GDM1 (cell line): ENCODE measurements around the gene DAZAP1.

Experiments used
- DNase-seq: peaks from one replicate; lab custom pipeline; 2025; lab: John Stamatoyannopoulos, UW

The DAZAP1 gene

DNA sequence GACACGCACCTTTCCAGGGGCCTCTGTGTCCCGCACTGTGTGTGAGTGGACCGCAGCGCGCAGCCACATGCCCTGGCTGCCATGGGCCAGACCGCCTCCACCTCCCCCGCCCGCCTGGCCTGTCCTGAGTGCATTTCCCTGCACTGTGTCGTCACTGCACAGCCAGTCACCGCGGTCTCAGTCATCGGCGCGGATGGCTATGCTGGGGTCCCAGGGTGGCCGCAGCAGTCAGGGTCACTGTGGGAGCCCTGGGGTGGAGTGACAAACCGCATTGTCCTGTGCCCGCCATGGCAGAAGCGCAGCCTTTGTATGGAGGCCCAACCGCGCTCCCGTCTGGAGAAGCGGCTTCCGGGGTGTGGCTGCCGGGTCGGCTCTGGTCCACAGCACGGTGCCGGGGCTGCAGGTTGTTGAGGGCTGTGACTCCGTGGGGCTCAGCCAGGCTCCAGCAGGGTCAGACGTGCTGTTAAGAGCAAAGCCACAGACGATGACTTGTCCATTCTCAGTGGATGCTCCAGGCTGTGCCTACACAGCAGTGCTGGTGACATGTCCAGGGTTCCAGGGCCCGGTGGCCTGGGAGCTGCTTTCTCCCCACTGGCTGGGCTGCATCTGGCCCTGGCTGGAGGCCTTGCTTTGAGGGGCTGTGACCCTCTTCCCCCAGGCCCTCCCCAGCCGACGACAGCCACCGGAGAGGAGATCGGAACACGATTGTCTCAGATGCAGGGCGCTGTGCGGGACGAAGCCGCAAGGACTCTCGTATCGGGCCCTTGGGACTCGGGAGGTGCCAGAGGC lies 30.0 kb upstream of the DAZAP1 start:
- no peak for DNase-seq

DNA sequence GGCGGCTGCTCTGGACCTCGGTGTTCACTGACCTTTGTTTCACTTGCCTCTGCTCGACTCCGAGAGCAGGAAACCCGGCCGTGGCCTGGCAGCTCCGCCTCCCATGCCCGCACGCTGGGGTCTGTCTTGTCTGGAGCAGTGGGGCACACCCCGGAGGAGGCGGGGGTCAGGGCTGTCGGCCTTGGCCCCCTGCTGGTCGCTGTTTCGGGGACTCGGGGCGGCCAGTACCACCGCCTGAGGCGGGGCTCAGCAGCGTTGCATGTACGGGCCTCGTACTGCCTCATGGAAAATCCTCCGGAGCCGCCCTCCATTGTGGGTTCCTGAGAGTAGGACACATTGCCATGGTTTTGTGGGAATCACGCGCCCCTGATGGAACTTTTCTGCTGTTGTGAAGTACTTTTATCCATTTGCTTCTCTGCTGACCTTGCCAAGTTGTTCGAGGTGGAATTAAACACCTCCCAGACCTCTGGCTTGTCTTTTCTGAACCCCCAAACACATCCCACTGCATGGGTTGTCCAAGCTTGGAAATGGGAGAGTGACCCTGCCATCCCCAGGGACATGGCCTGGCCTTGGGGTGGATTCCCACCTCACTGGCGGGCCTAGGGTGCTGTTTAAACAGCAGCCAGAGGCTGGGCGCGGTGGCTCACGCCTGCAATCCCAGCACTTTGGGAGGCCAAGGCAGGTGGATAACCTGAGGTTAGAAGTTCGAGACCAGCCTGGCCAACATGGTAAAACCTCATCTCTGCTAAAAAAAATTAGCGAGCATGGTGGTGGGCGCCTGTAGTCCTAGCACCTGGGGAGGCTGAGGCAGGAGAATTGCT lies 29.2 kb upstream of the DAZAP1 start:
- no peak for DNase-seq

DNA sequence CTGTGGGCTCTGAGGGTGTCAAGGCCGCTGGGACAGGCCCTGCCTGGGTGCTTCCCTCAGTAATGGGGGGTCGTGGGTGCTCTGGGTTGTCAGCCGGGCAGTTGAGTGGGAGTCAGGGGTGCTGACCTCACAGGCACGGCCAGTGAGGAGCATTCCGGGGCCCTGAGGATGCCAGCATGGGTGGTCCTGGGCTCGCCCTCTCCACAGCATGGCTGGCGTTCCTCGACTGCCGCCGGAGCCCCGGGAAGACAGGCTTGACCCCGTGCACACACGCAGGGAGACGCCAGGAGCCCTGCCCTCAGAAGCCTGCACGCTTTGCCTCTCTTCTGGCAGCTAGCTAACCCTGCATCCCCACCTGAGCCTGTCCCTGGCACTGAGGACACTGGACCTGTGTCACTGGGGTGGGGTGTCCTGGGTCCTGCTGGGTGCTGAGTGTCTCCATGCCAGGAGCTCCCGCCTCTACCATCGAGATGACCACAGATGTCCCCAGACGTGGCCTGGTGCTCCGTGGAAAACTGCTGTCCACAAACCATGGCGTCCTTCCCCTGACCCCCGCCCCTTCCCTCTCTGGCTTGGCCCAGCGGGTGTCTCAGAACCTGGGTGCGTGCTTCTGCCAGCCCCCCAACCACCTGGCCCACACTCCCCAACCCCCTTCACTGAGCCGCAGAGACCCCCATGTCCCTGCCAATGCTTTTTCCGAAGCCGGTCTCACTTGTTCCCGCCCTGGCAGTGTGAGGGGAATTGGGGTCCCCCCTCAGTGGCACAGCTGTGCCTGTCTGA lies 28.1 kb upstream of the DAZAP1 start:
- no peak for DNase-seq

DNA sequence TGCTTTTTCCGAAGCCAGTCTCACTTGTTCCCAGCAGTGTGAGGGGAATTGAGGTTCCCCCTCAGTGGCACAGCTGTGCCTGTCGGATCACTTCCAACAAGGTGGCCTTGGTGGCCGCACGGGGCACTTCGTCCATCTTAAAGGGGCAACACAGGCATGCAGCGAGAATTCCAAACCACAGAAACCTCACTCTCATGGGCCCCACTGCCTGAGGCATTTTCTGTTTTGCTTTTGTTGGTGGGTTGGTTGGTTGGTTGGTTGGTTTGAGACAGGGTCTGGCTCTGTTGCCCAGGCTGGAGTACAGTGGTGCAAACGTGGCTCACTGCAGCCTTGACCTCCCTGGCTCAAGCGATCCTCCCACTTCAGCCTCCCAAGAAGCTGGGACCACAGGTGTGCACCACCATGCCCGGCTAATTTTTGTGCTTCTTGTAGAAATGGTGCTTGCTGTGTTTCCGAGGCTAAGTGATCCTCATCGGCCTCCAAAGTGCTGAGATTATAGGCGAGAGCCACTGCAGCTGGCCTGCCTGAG lies 27.4 kb upstream of the DAZAP1 start:
- DNase-seq = no peak

DNA sequence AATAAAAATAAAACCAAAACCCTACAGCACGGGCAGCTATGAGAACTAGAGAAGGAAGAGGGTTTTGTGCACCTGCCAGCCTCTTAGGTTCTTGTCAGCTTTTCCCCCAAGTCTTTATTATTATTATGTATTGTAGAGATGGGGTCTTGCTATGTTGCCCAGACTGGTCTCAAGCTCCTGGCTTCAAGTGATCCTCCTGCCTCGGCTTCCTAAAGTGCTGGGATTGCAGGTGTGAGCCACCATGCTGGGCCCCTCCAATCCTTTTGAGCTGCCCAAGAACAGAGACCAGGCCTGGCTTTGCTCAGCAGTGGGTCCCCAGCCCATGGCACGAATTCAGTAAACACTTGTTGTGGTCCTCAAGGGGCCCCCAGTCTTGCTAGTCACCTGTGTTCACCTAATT lies 25.1 kb upstream of the DAZAP1 start:
- DNase-seq = no peak

DNA sequence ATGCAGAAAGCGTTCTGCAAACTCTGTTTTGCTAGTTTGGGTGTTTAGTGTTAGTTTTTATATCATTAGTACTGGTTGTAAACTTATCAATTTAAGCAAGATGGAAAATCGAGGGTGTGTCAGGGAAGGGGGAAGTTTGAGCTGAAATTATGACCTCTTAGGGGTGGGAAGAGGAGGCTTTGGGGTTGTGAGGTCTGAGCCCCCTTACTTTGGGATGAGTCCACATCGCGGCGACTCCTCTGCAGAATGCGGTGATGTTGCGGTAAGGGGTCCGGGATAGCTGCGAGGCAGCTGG lies 24.4 kb upstream of the DAZAP1 start:
- DNase-seq = no peak

DNA sequence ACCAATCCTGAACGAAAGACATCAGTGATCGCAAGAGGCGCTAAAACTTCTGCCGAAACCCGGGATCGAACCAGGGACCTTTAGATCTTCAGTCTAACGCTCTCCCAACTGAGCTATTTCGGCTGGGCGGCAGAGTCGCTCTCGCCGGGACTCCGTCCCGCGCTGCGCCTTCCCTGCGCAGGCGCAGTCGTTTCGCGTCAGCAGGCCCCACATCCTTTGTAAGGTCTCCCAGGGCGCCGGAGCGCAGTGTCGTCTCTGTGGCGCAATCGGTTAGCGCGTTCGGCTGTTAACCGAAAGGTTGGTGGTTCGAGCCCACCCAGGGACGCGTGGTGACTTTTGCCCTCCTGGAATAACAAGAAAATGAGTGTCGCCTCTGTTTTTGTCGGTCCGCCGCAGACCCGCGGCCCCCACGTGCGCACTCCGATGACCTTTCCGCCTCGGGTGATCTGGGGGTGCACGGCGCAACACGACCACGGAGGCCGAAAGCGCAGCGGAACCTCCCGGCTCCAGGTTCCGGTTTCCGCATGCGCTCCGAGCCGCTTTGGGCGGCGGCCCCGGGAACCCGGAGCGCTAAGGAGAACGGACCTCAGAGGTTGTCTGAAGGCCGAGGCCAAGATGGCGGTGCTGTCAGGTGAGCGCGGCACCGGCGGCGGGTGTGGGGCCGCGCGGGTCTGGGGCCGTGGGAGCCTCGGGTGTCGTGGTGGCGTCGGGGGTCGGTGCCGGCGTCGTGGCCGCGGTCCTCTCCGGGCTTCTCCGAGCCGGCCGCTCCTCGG lies 23.9 kb upstream of the DAZAP1 start, which contains the start of gene NDUFS7:
NDUFS7 (plus strand) TSS at position 596 of the 773 bp plus-strand sequence; CDS start at position 616, 20 bp downstream.
- peak; percentile 82 for DNase-seq

DNA sequence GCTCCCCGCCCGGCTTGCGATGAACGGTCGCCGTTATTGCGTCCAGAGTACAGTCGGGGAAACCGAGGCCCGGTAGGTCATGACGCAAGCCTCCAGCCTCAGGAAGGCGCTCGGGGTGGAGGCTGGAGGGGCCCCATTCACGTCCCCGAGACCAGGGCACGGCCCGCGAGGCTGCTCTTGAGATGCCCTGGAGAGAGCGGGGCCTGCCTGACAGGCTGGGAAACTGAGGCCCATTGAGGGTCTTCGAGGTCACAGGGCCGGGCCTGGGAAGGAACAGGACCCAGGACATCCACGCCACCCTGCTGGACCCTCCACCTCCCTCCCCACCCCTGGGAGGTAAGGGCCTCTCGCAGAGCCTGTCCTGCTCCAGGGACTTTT lies 23.3 kb upstream of the DAZAP1 start:
- no peak for DNase-seq

DNA sequence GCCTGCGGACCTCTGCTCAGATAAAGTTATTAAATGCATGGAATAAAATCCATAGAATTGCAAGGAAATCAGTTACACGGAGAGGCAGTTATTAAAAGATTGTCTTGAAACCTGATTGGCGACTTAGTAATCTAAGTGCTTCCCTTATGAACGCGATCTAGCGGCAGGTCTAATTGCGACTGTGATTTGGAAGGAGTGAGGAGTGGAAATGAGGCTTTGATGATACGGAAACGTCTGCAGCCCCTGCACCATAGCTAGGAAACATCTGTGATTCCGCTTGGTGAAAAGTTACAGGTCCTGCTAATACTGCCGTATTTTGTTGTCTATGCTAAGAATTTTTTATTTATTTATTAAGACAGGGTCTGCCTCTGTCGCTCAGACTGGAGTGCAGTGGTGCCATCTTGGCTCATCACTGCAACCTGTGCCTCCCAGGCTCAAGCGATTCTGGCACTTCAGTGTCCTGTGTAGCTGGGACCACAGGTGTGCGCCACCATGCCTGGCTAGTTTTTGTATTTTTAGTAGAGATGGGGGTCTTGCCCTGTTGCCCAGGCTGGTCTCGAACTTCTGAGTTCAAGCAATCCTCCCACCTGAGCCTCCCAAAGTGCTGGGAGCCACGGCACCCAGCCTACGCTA lies 22.8 kb upstream of the DAZAP1 start:
- DNase-seq = no peak

DNA sequence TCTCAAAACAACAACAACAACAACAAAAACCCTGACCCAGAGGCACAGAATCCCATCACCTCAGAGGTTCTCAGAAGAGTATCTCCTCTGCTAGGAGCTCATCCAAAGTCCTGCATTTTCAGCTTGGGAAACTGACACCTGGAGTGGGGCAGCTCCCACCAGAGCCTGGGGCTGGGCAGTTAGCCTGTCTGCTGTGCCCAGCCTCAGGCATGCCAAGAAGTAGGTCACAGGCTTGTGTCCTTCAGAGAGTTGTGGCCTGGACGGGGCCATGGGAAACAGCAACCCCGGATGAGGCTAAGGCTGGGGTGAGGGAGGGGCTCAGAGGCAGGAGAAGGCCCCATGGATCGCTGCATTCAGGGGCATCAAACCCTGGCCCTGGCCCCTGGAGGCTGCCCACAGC lies 21.6 kb upstream of the DAZAP1 start:
- no peak for DNase-seq

DNA sequence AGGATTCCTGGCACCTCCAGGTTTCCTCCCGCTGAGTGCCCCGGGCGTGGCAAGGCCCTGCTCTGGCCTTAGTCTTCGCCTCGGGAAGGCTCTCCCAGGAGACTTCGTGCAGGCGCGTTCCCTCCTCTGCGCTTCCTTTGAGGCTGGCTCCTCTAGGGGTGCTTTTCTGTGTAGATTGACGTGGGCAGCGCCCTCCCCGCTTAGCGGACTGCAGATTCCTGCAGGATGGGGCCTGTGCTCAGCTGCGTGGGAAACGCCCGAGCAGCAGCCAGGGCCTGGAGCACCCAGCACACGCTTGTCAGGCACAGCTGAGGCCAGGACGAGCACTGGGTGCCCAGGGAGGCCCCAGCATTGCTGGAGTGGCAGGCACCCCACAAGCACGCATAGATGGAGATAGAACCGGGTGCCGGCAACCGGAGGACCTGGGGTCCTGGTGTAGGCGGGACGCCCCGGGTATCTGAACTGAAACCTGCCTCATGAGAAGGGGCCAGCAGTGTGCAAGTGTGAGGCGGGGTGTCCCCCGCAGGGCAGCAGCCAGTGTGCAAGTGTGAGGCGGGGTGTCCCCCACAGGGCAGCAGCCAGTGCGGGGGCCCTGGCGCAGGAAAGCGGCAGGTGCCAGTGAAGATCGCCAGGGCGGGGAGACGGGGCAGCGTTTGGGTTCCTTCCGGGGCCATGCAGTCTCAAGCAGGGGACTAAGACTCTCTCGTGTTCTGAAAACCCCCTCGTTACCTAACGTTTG lies 20.3 kb upstream of the DAZAP1 start:
- no peak for DNase-seq

DNA sequence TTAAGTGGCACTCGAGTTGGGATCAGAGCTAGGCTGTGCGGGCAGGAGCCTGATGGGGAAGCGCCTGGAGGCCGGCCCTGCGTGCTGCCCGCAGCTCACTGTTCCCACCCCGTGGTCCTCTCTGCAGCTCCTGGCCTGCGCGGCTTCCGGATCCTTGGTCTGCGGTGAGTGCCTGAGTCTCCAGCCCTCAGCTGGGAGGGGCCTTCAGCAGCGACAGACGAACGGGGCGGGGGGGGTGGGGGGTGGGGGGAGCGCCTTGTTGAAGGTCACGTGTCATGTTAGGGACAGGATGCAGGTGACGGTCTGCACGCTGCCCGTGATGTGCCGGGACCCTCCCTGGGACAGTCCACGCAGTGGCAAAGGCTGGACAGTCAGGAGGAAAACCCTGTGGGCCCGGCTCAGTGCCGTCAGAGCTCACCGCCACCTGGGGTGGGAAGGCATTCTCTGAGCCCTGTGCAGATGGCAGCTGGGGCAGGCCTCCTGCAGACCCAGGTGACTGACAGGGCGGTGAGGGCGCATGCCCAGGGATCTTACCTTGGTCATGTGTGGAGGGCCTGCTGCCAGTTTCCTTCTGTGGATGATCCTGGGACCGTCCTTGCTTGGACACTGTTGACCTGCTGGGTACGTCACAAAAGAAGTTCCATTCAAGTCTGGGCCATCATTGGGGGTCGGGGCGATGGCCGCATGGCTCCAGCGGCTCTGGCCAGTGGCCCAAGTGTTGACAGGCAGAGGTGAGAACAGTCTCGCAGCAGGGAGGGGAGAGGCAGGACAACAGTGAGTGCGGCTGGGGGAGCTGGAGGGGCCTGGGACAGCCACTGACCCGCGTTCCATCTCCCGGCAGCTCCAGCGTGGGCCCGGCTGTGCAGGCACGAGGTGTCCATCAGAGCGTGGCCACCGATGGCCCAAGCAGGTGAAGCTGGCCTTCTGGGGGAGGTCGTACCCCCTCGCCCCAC lies 19.4 kb upstream of the DAZAP1 start:
- no peak for DNase-seq

DNA sequence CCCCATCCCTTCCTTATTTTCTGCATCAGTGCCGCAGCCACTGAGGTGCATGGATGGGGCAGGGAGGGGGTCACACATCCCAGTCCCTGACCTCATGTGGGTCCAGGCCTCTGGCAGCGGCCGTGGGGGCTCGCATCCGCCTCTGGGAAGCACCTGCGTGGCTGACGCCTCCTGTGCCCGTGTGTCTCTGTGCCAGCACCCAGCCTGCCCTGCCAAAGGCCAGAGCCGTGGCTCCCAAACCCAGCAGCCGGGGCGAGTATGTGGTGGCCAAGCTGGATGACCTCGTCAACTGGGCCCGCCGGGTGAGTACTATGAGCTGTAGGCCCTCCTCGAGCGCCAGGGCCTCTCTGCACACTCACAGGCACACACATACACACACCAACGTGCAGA lies 18.8 kb upstream of the DAZAP1 start:
- no peak for DNase-seq

DNA sequence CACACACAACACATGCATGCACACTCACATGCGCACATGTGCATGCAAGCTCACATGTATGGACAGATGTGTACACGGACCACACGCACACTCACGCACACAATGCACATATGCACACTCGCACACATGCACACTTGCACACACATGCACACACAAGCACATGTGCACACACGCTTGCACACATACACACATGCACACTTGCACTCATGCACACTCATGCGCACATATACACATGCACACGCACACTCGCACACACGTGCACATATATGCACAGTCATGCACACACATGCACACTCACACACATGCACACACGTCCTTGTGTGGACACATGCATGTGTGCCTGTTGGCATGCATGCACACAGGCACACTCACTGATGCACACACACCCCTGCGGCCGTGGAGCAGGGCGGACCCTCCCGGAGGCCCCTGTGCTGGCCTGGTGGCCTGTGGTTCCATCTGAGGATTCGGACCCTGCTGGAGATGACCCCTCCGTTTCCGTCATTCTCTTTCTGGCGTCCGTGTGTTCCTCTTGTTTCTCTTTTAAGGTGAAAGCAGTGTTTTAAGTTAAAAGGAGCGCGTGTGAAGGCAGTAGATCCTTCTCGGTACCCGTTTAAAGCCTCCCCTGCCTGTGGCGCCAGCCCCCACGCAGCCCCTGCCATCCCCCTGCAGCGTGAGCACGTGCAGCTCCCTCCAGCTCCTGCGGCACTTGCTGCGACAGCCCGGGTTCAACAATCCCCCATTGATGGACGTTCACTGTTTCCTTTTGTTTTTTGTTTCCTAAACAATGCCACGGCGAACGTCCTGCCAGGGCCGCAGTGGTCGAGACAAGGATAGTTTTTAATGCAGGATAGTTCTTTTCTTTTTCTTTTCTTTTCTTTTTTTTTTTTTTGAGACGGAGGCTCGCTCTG lies 18.1 kb upstream of the DAZAP1 start:
- no peak for DNase-seq

DNA sequence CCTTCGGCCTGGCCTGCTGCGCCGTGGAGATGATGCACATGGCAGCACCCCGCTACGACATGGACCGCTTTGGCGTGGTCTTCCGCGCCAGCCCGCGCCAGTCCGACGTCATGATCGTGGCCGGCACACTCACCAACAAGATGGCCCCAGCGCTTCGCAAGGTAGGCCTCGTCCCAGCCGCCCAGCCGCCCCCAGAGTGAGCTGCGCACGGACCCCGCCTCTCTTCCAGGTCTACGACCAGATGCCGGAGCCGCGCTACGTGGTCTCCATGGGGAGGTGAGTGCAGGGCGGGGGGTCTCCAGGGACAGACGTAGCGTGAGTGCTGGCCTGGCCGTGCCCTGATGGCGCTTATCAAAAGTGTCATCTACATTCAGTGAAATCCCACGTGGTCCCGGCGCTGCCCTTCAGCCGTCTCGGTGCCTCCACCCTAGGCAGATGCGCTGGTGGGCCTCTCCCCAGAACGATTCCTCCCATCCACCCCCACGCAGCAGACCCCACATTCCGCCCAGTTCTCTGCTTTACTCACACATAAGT lies 16.4 kb upstream of the DAZAP1 start:
- no peak for DNase-seq

DNA sequence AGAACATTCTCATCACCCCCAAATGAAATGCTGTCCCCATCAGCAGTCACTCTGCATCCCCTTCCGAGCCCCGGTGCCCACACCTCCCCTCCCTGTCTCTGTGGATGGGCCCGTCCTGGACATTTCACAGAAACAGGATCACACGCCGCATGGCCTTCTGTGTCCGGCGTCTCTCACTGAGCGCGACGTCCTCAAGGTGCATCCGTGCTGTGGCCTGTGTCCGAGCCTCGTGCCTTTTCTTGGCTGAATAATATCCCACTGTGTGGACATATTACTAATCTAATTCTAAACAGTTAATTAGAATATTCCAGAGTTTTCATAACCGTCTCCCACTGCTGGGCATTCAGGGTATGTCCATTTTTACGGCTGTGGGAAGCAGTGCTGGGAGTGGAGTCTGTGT lies 15.0 kb upstream of the DAZAP1 start:
- no peak for DNase-seq

DNA sequence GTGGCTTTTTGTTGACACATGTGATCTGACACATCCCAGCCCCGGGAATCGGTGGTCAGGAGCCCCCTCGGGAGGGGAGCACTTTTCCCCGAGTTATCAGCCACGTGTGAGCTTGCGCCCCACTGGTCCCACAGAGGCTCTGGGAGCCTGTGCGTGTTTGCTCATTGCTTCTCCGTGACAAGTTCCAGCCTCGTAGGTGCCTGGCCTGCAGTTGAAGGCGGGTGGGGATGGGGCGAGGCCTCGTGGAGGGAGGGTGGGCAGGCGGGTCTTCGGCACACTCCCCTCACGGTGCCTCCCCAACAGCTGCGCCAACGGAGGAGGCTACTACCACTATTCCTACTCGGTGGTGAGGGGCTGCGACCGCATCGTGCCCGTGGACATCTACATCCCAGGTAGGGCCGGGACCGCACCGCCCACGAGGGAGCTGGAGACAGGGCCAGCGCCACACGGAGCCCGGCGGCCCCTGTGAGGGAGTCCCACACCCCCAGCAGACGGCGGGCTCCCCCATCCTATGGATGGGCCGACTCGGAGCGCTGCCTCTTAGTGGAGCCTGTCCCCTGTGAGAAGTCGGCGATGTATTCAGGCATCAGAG lies 14.4 kb upstream of the DAZAP1 start:
- no peak for DNase-seq

DNA sequence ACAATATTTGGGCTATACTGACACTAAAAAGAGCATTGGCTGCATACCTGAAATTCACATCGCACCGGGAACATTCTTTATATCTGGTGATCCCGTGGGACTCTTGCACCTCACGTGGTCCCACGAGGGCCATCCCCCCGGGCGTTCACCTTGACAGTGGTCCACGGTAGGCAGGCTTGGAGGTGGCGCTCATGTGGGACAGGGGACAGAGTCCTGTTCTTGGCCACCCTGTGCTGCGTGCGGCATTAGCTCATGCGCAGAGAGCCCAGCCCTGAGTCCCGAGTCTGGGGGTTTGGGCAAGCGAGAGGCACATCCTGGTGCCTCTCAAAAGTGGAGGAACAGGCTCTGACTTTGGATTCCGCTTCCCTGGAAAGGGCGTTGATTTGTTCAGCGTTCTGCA lies 13.5 kb upstream of the DAZAP1 start:
- no peak for DNase-seq
